Psoas muscle (tissue), 8 donors: ENCODE results near the gene XPOT. TPM values are rescaled to one million over a fixed set of nuclear protein-coding genes. Genes with fewer than 3 reads are reported as not detected.
A peak's percentile ranks its signal among the peaks of the same experiment; 100 is the strongest.

ENCODE experiments used
- ATAC-seq, 4 donors: fragments of 200-7000 bp; cut with Tn5 transposase; one replicate each; pipeline ENCODE4 v1.9.1; 2020; ENCODE audit warnings: moderate library complexity in 3 of 4, mild to moderate bottlenecking in 2 of 4
- DNase-seq, 2 donors: peaks; one replicate each; pipeline ENCODE4 v3.0.0-alpha.2; 2020
- H3K27ac ChIP-seq: fragments of 200-600 bp; one replicate; pipeline ENCODE4 v1.8.0; 2022
- H3K27me3 ChIP-seq, 3 donors: fragments of 200-600 bp in 1 of 3; one replicate each; pipeline versions ENCODE4 v1.6.1 to v1.8.0; 2013 to 2022; ENCODE audit warnings: low read length in 2 of 3, mild to moderate bottlenecking in 2 of 3, moderate library complexity in 1 of 3; ENCODE audit not compliant: insufficient read depth in 3 of 3
- H3K36me3 ChIP-seq, 2 donors: fragments of 200-600 bp in 1 of 2; one replicate each; pipeline versions ENCODE4 v1.6.1 to v1.8.0; 2013 to 2022; ENCODE audit warnings: low read depth in 1 of 2, mild to moderate bottlenecking in 1 of 2, moderate library complexity in 1 of 2; ENCODE audit not compliant: insufficient read depth in 1 of 2
- H3K4me1 ChIP-seq: fragments of 200-600 bp; one replicate; pipeline ENCODE4 v1.8.0; 2022
- H3K4me3 ChIP-seq: fragments of 200-600 bp; one replicate; pipeline ENCODE4 v1.8.0; 2022; ENCODE audit warnings: mild to moderate bottlenecking
- H3K9me3 ChIP-seq: fragments of 200-600 bp; one replicate; pipeline ENCODE4 v1.8.0; 2022
- WGBS, 3 donors: extraction: QIAGEN DNeasy Blood & Tissue Kit; methylation state at CpG; one replicate each; pipeline versions ENCODE4 v1.1.6 to v1.1.7; 2013; 5-methylcytosine and 5-hydroxymethylcytosine counted together
- intact Hi-C, 2 donors: fragments of 100-400 bp; cut with DNase I; formaldehyde crosslinking; loops; one replicate each; pipeline versions ENCODE4 v1.11.0 to v1.14.2; 2022
- polyA plus RNA-seq, 3 donors: library from polyadenylated mRNA; stranded (reverse); fragments of 200-250 nt; gene quantifications; one replicate each; pipeline ENCODE4 v1.2.3, GENCODE V29; 2013
- total RNA-seq, 4 donors: library from RNA; stranded (reverse); fragmentation: NEBNext Ultra II Directional in 2 of 4; extraction: Animal tissue kit (Norgen Biotek cat#: 25700) in 2 of 4; gene quantifications; one replicate each; pipeline versions ENCODE4 v1.2.1 to v1.2.4, GENCODE V29; 2021 to 2023
- TF ChIP-seq, protein P1 (sequence below): fragments of 200-600 bp; IDR thresholded peaks from one replicate; pipeline ENCODE4 v1.8.0; 2022; ENCODE audit warnings: antibody characterized with exemption
- donor health status: healthy with polysubstance abuse.
- donor health status: DM: no; HTN: no; CAD: no; lungs with moderate emphysema.
- donor health status: Bipolar disorder and iron deficiency.
- donor health status: healthy.
- donor health status: DM: yes; HTN: yes; CAD: no.
- donor health status: DM: no; HTN: no; CAD: no.
- donor health status: DM: no; HTN: no; CAD: no.
- donor health status: DM: yes; HTN: yes; CAD: no.

XPOT gene
- total and polyA plus RNA-seq, 7 donors = 17.1 to 48.7 (median 35.1) TPM

DNA sequence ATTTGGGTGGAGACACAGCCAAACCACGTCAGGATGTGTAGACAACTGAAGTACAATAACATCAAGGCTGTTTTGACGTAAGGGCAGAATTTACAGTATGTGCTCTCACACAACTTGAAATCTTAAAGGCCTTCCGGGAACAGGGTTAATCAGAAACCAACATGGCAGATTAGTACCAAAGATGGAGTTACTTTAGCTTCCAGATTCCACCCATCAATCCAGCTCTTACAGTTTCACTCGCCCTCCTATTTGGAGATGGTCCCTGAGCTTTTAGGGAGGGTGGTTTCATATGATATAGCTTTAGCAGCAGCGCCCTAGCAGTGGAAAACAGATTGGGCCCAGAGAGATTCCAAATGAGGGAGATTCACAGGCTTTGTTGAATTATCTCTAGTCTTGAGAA is 2.0 kb upstream of the XPOT start:
- no peak for ATAC-seq
- Histone ChIP-seq H3K4me3 (no peak overlapping the region), H3K4me1 (peaks cover 8% of the 10 kb centered on the region), H3K9me3 (no peaks in the 10 kb centered on the region), H3K36me3 (no peaks in the 10 kb centered on the region), H3K27me3 (no peaks in the 10 kb centered on the region), H3K27ac (no peak overlapping the region)
- TF ChIP-seq, protein P1, sequence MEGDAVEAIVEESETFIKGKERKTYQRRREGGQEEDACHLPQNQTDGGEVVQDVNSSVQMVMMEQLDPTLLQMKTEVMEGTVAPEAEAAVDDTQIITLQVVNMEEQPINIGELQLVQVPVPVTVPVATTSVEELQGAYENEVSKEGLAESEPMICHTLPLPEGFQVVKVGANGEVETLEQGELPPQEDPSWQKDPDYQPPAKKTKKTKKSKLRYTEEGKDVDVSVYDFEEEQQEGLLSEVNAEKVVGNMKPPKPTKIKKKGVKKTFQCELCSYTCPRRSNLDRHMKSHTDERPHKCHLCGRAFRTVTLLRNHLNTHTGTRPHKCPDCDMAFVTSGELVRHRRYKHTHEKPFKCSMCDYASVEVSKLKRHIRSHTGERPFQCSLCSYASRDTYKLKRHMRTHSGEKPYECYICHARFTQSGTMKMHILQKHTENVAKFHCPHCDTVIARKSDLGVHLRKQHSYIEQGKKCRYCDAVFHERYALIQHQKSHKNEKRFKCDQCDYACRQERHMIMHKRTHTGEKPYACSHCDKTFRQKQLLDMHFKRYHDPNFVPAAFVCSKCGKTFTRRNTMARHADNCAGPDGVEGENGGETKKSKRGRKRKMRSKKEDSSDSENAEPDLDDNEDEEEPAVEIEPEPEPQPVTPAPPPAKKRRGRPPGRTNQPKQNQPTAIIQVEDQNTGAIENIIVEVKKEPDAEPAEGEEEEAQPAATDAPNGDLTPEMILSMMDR = no peak
- intact Hi-C loops = loop anchor here in 1 of 2 donors (10.0 kb wide), 1 partner anchor 177 kb away; the partner anchor contains the start of gene KICS2
- no peak for DNase-seq
- WGBS, 3 donors = 87 to 92% (median 90%) methylated on average over 5 of the region's 5 CpGs

DNA sequence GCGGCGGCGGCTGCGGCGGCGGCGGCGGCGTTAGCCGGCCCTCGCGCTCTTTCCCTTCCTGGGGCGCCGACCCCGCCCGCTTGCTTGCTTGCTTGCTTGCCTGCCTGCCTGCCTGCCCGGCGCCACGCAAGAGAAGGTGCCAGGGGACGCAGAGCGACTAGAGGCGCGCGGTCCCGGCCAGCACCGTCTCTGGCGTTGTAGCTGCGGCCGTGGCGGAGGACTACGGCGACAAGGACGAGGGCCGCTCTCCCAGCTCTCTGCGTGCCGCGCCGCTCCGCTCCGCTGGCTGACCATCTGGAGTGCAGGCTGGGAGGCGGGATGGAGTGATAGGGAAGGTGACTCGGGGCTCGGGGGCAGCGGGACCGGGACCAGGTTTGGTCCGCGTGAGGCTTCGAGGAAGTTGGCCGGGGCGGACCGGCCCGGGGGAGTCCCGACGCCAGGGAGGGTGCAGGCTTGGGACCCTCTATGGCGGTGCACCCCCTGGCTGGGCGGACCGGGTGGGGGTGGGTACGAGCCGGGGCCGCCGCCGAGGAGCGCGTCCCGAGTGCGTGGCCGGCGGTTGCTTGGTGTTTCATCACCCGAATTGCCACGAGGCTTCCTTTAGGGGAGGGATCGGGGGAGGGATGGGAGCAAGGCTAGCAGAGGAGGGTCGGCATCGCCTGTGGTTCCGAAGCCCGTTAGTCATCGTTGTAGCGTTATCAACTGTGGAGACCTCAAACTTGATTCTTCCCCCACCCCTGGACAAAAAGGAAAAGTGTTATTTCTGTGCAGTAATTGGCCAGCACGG is 471 bp downstream of the XPOT start:
- H3K36me3 ChIP-seq = peaks cover 0 to under 1% of the 10 kb centered on the region in 2 donors
- peak overlapping the region; percentile 99 for H3K27ac ChIP-seq
- no peaks in the 10 kb centered on the region for H3K27me3 ChIP-seq
- WGBS, 3 donors = 0 to 1% (median 0%) methylated on average over 65 to 78 of the region's 78 CpGs
- H3K4me3 ChIP-seq = peak overlapping the region; percentile 99
- intact Hi-C loops = loop anchor here (5.0 to 10.0 kb wide), 2 partner anchors 48 to 180 kb away; partner anchors contain the start of genes TBK1 (in 2 of the 2) and KICS2 (in 1 of the 2)
- TF ChIP-seq, protein P1 = no peak
- ATAC-seq = peak; percentile 59 to 76 (median 64)
- DNase-seq = peak in 1 of 2 donors; percentile 69
- no peaks in the 10 kb centered on the region for H3K9me3 ChIP-seq
- H3K4me1 ChIP-seq = peaks cover 8% of the 10 kb centered on the region

DNA sequence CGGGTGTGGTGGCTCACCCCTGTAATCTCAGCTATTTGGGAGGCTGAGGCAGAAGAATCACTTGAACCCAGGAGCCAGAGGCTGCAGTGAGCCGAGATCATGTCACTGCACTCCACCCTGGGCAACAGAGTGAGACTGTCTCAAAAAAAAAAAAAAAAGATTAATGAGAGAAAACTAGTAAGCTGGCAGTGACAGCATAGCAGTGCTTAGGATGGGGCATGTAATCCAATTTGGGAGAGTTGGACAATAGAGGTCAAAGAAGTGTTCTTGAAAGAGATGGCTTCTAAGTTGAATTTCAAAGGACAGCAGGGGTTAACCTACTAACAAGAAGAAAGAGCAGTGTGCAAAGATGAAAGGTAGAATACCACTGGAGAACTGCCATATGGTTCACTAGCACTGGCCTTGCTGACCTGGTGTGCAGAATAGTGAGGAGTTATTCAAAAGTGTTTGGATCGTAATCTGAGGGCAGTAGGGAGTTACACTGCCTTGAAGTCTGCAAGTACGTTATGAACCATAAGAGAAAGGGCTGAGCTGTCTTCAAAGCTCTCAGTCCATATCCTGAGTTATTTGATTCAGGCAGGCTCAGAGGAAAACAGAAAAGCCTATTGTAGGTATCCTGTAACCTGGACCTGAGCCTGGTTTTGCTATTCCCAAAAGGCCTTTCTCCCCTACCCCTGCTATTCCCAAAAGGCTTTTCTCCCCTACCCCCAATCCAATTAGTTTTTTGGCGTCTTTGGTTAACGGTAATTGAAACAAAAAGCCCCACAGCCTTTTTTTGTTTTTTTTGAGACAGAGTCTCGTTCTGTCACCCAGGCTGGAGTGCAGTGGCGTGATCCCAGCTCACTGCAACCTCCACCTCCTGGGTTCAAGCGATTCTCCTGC is 3.4 kb downstream of the XPOT start:
- no peaks in the 10 kb centered on the region for H3K9me3 ChIP-seq
- intact Hi-C loops = loop anchor here (5.0 to 10.0 kb wide), 2 partner anchors 45 to 183 kb away; partner anchors contain the start of genes TBK1 (in 2 of the 2) and KICS2 (in 1 of the 2)
- TF ChIP-seq, protein P1 = no peak
- H3K27ac ChIP-seq = no peak overlapping the region
- WGBS, 3 donors = 82 to 86% (median 85%) methylated on average over 9 of the region's 9 CpGs
- ATAC-seq (no peak), DNase-seq (no peak)
- peaks cover 8% of the 10 kb centered on the region for H3K4me1 ChIP-seq
- H3K36me3 ChIP-seq = peaks cover 4 to 29% of the 10 kb centered on the region in 2 donors
- no peaks in the 10 kb centered on the region for H3K27me3 ChIP-seq
- H3K4me3 ChIP-seq = no peak overlapping the region

DNA sequence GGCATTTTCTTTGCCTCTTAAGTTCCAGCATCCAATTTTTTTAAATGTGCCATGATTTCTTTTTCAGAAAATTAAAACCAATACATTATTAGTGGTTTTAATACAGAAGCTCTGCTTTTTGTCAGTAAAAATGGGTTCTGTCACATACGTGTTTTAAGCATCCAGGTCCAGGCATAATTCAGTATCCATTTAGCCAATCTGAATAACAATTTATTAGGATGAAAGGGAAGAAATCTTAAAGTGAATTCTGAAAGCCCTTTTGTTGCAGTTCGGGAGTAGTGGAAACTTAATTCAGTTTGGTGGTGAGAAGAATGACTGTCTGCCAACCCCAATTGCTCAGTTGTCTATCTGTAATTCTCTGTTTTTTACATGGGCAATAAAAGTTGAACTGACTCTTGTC is 7.2 kb downstream of the XPOT start:
- no peaks in the 10 kb centered on the region for H3K27me3 ChIP-seq
- no peaks in the 10 kb centered on the region for H3K9me3 ChIP-seq
- no peak overlapping the region for H3K27ac ChIP-seq
- TF ChIP-seq, protein P1 = no peak
- DNase-seq (no peak), ATAC-seq (no peak)
- no peaks in the 10 kb centered on the region for H3K4me1 ChIP-seq
- H3K4me3 ChIP-seq = no peak overlapping the region
- 94 to 99% (median 96%) methylated on average over 2 of the region's 2 CpGs for WGBS, 3 donors
- intact Hi-C loops = loop anchor here in 1 of 2 donors (5.0 kb wide), 1 partner anchor 86 kb away; no protein-coding TSS in a partner anchor
- peaks cover 14 to 68% of the 10 kb centered on the region in 2 donors for H3K36me3 ChIP-seq
